HG03060 (cell line): ENCODE results near the gene KCMF1.

Experiments used
- ATAC-seq: cut with Tn5 transposase; IDR thresholded peaks from one replicate; pipeline ENCODE4 v1.9.1; 2021; ENCODE audit warnings: low read depth, moderate number of reproducible peaks; ENCODE audit not compliant: unreplicated experiment

Gene KCMF1

GRCh38 chr2:85076618-85077274 is 105.8 kb downstream of the KCMF1 start:
- no peak for ATAC-seq

DNA sequence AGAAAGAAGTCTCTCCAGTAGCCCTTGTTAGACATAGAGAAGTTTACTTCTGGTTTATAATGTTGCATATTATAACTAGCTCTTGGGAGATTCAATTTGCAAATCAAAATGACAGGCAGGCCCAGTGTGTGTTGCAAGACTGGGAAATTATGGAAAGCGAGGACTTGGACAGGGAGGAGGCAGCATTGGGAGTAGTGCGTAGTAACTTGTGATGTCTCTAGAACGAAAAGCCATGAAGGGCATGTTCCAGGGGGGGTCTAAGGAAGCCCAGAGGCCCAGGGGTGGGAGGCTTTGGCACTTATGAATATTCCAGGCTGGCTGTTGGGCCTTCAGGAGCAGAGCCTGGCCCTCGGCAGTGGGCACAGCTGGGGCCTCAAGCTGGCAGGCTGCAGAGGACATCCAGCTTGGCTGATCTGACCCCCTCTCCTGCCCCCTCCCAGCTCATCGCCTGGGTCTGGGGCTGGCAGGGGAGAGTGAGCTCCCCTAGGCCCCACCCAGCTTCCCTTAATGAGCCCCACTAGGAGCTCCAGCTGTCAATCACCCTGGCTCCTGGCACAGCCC is 107.0 kb downstream of the KCMF1 start:
- ATAC-seq: no peak

- ATAC-seq: no peak
Measured at GRCh38 chr2:85078536-85078935, 107.6 kb downstream of the KCMF1 start.

- ATAC-seq: no peak
Measured at GRCh38 chr2:85083092-85083491, 112.1 kb downstream of the KCMF1 start.

GRCh38 chr2:85085563-85085962 is 114.6 kb downstream of the KCMF1 start:
- no peak for ATAC-seq

DNA sequence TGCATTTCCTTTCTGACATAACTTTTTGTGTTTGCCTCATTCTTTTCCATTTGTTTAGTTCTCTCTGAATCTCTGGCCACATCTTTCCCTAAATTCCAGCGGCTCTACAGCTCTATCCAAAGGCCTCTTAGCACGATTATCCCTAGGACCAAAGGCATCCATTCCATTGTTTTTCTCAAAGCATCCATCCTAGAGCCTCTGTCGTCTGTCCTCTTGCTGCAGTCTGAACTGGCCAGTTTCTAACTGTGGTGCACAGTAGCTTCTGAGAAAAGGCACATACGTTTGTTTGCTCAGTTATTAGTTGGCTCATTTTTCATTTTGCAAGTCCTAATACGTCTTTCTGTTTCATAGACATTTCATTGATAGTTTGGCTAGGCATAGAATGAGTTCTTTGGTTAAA is 116.6 kb downstream of the KCMF1 start:
- no peak for ATAC-seq

DNA sequence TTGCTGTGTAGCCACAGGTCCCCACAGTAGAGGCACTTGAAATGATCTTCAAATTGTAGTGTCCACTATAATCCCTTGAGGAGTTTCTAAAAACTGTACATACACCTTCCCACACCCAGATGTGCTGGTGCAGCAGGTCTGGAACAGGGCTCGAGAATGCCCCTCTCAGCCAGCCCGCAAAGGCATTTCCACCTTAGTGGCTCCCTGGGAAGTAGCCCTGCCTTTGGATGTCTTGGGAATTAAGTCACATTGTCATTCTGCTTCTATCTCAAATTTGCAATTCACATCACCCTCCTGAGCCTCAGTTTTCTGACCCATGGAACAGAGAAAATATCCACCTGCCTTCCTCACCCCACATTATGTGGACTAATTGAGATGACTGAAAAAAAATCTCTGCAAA is 118.0 kb downstream of the KCMF1 start:
- ATAC-seq: no peak

- ATAC-seq: no peak
Measured at GRCh38 chr2:85089585-85089984, 118.6 kb downstream of the KCMF1 start.

DNA sequence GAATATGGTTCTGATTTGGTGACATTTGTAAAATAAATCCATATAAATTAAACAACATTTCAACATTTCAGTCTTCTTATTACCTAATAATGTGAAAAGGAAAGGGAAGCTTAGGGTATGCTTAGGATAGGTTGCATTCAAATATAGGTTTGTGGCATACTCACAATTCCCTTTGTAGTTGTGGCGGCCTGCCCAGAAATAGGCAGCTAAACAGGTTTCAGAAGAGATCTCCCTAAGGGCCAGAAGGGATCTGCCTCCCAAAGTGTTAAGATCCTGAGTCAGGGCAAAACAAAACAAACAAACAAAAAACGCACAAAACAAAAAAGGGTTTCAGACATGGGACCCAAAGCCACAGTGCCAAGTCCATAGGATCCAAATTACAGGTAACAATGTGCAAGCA is 120.9 kb downstream of the KCMF1 start:
- no peak for ATAC-seq

DNA sequence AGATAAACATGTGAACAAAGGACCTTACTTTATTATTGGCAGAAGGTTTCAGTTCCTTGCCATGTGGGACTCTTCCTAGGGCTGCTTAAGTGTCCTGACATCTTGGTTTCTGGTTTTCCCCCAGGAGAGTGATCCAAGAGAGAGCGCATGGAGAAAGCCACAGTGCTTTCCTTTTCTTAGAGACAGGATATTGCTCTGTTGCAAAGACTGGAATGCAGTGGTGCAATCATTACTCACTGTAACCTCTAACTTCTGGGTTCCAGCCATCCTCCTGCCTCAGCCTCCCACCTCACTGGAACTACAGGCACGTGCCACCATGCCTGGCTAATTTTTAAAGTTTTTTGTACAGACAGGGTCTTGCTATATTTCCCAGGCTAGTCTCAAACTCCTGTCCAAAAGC is 124.1 kb downstream of the KCMF1 start:
- no peak for ATAC-seq

DNA sequence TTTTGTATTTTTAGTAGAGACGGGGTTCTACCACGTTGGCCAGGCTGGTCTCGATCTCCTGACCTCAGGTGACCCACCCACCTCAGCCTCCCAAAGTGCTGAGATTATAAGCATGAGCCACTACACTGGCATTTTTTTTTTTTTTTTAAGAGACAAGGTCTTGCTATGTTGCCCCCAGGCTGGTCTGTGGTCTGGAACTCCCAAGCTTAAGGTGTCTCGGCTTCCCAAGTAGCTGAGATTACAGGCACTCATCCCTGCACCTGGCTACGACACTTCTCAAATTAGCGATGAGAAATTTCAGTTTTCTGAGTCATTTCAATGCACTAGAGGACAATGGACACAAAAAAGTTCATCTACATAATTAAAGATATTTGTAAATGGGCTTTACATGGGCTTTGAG is 125.7 kb downstream of the KCMF1 start:
- no peak for ATAC-seq

GRCh38 chr2:85104228-85104627 is 133.3 kb downstream of the KCMF1 start:
- no peak for ATAC-seq

DNA sequence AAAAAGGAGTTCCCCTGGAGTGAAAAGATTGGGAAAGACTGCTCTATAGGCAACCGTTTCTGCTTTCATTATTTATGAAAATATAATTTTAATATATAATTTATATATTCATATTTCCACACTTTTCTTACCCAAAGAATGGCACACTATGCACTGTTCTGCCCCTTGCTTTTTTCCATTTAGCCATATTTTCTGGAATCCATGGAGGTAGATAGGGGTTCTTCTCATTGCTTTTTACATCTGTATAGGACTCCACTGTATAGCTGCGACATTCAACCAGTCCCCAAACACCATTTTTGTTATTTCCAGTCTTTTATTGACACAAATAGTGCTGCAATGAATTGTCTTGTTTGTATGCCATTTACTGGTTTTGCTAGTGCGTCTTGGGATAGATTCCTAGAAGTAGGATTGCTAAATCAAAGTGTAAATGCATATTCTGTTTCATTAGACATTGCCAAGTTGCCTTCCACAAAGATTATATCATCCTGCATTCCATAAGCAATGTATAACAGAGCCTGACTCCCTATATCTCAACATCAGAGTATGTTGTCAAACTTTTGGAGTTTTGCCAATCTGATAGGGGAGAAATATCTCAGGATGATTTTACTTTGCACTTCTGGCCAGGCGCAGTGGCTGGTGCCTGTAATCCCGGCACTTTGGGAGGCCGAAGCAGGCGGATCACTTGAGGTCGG is 135.7 kb downstream of the KCMF1 start:
- no peak for ATAC-seq
